Memory B cell (primary cell): ENCODE results near the gene PAPSS2.
A peak's percentile ranks its signal among the peaks of the same experiment; 100 is the strongest.

Experiments
- ATAC-seq: fragments of 150-1000 bp; cut with Tn5 transposase; 2 replicates; pipeline ENCODE4 v1.10.0; 2021; ENCODE audit warnings: low read depth, mild to moderate bottlenecking, moderate library complexity
- DNase-seq, 2 donors: peaks; one replicate each; pipeline ENCODE4 v3.0.0; 2022; ENCODE audit warnings: low spot score in 2 of 2
- H3K27ac Mint-ChIP-seq: one replicate; pipeline ENCODE4 v1.8.0; 2022; ENCODE audit warnings: mild to moderate bottlenecking, moderate library complexity, mixed read lengths
- H3K27me3 Mint-ChIP-seq: one replicate; pipeline ENCODE4 v1.8.0; 2022; ENCODE audit warnings: mixed read lengths
- H3K36me3 Mint-ChIP-seq: one replicate; pipeline ENCODE4 v1.8.0; 2022; ENCODE audit warnings: mild to moderate bottlenecking, mixed read lengths
- H3K4me1 Mint-ChIP-seq: one replicate; pipeline ENCODE4 v1.8.0; 2022; ENCODE audit warnings: mixed read lengths
- H3K4me3 Mint-ChIP-seq: one replicate; pipeline ENCODE4 v1.8.0; 2022; ENCODE audit warnings: mild to moderate bottlenecking, moderate library complexity, mixed read lengths
- H3K9me3 Mint-ChIP-seq: one replicate; pipeline ENCODE4 v1.8.0; 2022; ENCODE audit warnings: mixed read lengths

PAPSS2 gene

DNA sequence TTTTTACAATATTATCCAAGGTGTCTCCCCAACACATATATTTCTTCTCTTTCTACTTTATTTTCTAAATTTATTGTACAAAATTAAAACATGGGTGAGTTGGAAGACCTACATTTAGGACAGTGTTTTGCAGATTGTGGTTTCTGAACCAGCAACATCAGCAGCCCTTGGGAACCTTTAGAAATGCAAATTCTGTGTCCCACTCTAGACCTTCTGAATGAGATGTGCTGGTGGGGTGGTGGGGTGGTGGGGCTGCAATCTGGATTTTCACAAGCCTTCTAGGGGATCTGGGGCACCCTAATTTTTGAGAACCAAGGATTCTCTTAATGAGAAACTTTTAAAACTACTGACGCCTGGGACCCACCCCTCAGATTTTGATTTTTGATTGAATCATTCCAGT, 7.4 kb upstream of the PAPSS2 start:
- Mint-ChIP-seq H3K27ac (no peak overlapping the region), H3K4me3 (no peak overlapping the region), H3K27me3 (peaks cover 13% of the 10 kb centered on the region), H3K36me3 (no peaks in the 10 kb centered on the region), H3K9me3 (no peaks in the 10 kb centered on the region), H3K4me1 (peaks cover 4% of the 10 kb centered on the region)
- no peak for DNase-seq
- no peak for ATAC-seq

- Mint-ChIP-seq H3K9me3 (no peaks in the 10 kb centered on the region), H3K36me3 (no peaks in the 10 kb centered on the region), H3K4me1 (peaks cover 6% of the 10 kb centered on the region), H3K27ac (no peak overlapping the region), H3K27me3 (peaks cover 16% of the 10 kb centered on the region), H3K4me3 (no peak overlapping the region)
- DNase-seq (no peak), ATAC-seq (no peak)
Observed at GRCh38 chr10:87654212-87654611, 5.5 kb upstream of the PAPSS2 start.

DNA sequence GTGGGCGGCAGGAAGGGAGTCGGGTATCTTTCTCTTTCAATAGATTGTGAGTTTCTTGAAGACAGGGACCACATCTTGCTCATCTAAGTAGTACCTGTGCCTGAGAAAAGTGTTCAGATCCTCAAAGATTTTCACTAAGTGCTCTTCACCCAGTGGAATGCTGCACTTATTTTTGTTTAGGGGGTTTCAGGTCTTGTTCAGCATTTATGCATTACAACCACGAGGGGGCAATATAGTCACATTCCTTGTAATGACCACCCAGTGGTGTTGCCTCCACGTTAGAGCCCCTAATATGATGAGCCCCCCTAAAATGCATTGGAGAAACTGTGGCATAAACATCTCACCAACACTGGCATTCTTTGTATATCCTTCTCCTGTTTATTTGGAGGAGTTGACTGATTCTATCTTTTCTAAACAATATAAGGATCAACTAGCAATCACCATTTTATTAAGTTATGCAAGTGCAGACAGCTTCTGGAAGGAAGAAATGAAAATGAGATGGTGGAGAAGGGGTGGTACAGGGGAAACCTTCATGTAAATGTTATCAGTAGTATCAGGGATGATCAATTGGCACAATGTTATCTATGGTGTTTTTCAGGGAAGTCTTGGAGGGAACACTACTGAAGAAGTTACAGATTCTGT, 3.1 kb upstream of the PAPSS2 start:
- peak in 1 of 2 donors; percentile 25 for DNase-seq
- H3K9me3 Mint-ChIP-seq = no peaks in the 10 kb centered on the region
- no peak overlapping the region for H3K27ac Mint-ChIP-seq
- H3K27me3 Mint-ChIP-seq = peaks cover 21% of the 10 kb centered on the region
- peak; percentile 55 for ATAC-seq
- no peaks in the 10 kb centered on the region for H3K36me3 Mint-ChIP-seq
- H3K4me3 Mint-ChIP-seq = no peak overlapping the region
- H3K4me1 Mint-ChIP-seq = peaks cover 13% of the 10 kb centered on the region

- no peak for ATAC-seq
- Mint-ChIP-seq H3K9me3 (no peaks in the 10 kb centered on the region), H3K4me3 (no peak overlapping the region), H3K4me1 (peaks cover 13% of the 10 kb centered on the region), H3K36me3 (no peaks in the 10 kb centered on the region), H3K27me3 (peaks cover 22% of the 10 kb centered on the region), H3K27ac (no peak overlapping the region)
- DNase-seq = no peak
Observed at GRCh38 chr10:87657371-87657770, 2.3 kb upstream of the PAPSS2 start.

DNA sequence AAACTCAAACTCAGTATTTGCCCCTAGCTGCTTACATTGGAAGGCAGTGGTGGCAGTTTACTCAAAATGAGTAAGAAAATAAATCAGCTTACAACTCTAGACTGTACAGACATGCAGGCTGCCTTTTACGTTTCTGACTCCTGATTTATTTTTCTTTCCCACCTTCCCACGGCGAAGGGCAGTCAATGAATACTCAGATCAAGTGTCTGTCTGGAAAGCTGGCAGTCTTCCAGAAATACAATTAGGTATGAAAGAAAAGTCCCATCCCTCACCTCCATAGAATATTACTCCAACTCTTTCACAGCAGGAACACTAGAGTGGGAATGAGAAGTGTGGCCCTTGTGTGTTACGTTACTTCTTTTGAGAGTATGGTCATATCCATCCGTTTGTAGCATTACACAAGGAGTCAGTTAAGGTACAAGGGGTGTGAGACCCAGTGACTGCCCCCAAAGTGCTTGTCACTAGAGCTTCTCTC, 1.3 kb upstream of the PAPSS2 start:
- no peak overlapping the region for H3K27ac Mint-ChIP-seq
- H3K36me3 Mint-ChIP-seq = no peaks in the 10 kb centered on the region
- H3K9me3 Mint-ChIP-seq = no peaks in the 10 kb centered on the region
- ATAC-seq (no peak), DNase-seq (no peak)
- peak overlapping the region; percentile 21 for H3K4me3 Mint-ChIP-seq
- peaks cover 23% of the 10 kb centered on the region for H3K27me3 Mint-ChIP-seq
- peaks cover 13% of the 10 kb centered on the region for H3K4me1 Mint-ChIP-seq

- ATAC-seq (no peak), DNase-seq (no peak)
- no peak overlapping the region for H3K27ac Mint-ChIP-seq
- no peaks in the 10 kb centered on the region for H3K9me3 Mint-ChIP-seq
- H3K4me1 Mint-ChIP-seq = peaks cover 13% of the 10 kb centered on the region
- no peaks in the 10 kb centered on the region for H3K36me3 Mint-ChIP-seq
- H3K4me3 Mint-ChIP-seq = peak overlapping the region; percentile 84
- H3K27me3 Mint-ChIP-seq = peaks cover 23% of the 10 kb centered on the region
Observed at GRCh38 chr10:87658858-87659555, 671 bp upstream of the PAPSS2 start.

DNA sequence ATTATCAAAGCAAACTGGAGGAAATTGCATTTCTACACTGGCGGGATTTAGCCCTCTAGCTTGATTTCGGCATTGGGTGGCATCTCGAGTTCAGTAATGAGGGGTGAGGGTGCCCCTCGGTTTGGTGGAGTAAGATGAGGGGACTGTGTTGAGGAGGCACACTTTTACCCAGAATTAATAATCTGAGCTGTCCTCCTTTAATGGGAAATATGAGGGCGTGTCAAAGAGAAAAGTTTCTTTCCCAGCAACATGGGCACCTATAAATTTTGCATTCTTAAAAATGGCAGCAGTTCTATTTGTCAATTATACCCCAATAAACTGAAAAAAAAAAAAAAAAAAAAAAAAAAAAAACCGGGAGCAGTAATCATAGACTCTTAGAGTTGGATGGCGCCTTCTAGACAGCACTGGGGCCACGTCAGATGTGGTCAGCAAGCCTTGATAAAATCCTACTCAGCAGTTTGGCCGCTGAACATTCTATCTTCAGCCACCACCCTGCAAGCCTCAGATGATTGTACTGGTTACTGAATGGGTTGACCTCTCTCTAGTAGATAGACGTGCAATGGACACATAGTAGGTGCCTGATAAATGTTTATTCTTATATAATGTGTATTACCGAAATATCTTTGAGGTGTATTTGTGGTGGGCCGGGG, 931 bp downstream of the PAPSS2 start:
- Mint-ChIP-seq H3K27me3 (peaks cover 19% of the 10 kb centered on the region), H3K36me3 (no peaks in the 10 kb centered on the region), H3K9me3 (no peaks in the 10 kb centered on the region), H3K27ac (no peak overlapping the region), H3K4me3 (peak overlapping the region; percentile 82), H3K4me1 (peaks cover 13% of the 10 kb centered on the region)
- no peak for ATAC-seq
- no peak for DNase-seq

- no peak overlapping the region for H3K4me3 Mint-ChIP-seq
- ATAC-seq = no peak
- no peak overlapping the region for H3K27ac Mint-ChIP-seq
- no peaks in the 10 kb centered on the region for H3K36me3 Mint-ChIP-seq
- H3K27me3 Mint-ChIP-seq = peaks cover 16% of the 10 kb centered on the region
- DNase-seq = no peak
- H3K9me3 Mint-ChIP-seq = no peaks in the 10 kb centered on the region
- peaks cover 9% of the 10 kb centered on the region for H3K4me1 Mint-ChIP-seq
Observed at GRCh38 chr10:87661861-87662785, 2.4 kb downstream of the PAPSS2 start.

DNA sequence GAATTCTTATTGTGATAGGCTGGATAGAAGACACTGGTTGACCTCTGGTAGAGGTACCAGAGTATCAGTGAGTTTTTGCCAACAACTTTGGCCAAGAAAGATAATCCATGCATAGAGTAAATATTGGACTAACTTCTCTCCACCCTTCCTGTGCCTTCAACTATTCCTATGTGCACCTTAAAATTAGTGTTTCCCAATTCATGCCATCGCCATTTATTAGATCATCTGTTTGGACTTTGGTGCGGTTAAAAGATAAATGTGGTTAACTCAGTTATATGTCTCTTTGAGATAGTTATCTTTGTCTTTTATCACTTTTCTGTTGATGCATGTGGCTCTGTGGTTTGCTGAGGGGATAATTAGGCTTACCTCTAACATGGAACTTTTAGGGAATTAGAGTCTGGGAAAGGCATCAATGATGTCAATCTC, 4.6 kb downstream of the PAPSS2 start:
- ATAC-seq (no peak), DNase-seq (no peak)
- no peaks in the 10 kb centered on the region for H3K9me3 Mint-ChIP-seq
- H3K36me3 Mint-ChIP-seq = no peaks in the 10 kb centered on the region
- no peak overlapping the region for H3K27ac Mint-ChIP-seq
- peaks cover 6% of the 10 kb centered on the region for H3K4me1 Mint-ChIP-seq
- H3K27me3 Mint-ChIP-seq = peaks cover 12% of the 10 kb centered on the region
- no peak overlapping the region for H3K4me3 Mint-ChIP-seq

- H3K36me3 Mint-ChIP-seq = no peaks in the 10 kb centered on the region
- H3K9me3 Mint-ChIP-seq = no peaks in the 10 kb centered on the region
- ATAC-seq (no peak), DNase-seq (no peak)
- no peak overlapping the region for H3K27ac Mint-ChIP-seq
- no peak overlapping the region for H3K4me3 Mint-ChIP-seq
- H3K27me3 Mint-ChIP-seq = peaks cover 6% of the 10 kb centered on the region
- H3K4me1 Mint-ChIP-seq = no peaks in the 10 kb centered on the region
Observed at GRCh38 chr10:87667493-87667892, 7.8 kb downstream of the PAPSS2 start.

GRCh38 chr10:87668324-87669074, 8.8 kb downstream of the PAPSS2 start:
- H3K27me3 Mint-ChIP-seq = peaks cover 7% of the 10 kb centered on the region
- no peaks in the 10 kb centered on the region for H3K36me3 Mint-ChIP-seq
- H3K27ac Mint-ChIP-seq = no peak overlapping the region
- no peak for ATAC-seq
- no peak for DNase-seq
- no peaks in the 10 kb centered on the region for H3K9me3 Mint-ChIP-seq
- no peaks in the 10 kb centered on the region for H3K4me1 Mint-ChIP-seq
- H3K4me3 Mint-ChIP-seq = no peak overlapping the region

DNA sequence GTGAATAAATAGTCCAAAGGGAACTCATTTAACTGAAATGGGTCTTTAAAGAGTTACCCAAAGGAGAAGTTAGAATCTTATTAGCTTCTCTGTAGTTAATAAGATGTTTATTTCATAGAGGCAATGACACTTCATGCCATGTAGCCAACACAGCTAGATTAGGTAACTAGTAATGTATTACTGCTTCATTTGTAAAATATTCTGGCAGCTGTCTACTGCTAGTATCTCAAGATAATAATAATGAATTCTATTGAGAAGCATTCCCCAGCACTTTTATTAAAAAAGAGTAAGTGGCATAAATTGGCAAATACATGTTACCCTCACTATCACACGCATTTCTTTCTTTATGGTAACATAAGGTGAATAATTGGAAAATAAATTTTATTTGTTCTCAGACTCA, 10.1 kb downstream of the PAPSS2 start:
- Mint-ChIP-seq H3K4me1 (no peaks in the 10 kb centered on the region), H3K36me3 (no peaks in the 10 kb centered on the region), H3K9me3 (no peaks in the 10 kb centered on the region), H3K27me3 (peaks cover 7% of the 10 kb centered on the region), H3K4me3 (no peak overlapping the region), H3K27ac (no peak overlapping the region)
- ATAC-seq = no peak
- DNase-seq = no peak

DNA sequence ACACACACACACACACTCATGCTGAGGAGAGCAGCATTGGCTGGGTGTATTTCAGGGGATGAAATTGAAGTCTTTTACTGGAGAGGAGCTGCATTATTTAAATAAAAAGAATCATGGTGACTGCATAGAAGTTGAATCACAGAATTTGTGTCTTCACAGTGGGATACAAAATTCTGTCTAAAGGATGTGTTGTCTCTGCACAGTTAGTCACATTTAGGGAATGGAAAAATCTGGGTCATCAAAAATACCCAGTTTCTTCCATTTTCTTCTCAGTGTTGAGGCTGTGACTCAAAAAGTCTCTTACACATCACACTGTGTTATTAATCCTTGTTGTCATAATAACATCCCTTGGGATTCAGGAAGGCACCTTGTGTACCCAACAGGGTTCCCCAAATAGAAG, 10.9 kb downstream of the PAPSS2 start:
- DNase-seq (no peak), ATAC-seq (no peak)
- no peak overlapping the region for H3K4me3 Mint-ChIP-seq

More for the DNA sequence above, 10.9 kb downstream of the PAPSS2 start:
- no peak overlapping the region for H3K27ac Mint-ChIP-seq
- no peaks in the 10 kb centered on the region for H3K36me3 Mint-ChIP-seq
- H3K4me1 Mint-ChIP-seq = no peaks in the 10 kb centered on the region
- H3K9me3 Mint-ChIP-seq = no peaks in the 10 kb centered on the region
- H3K27me3 Mint-ChIP-seq = peaks cover 7% of the 10 kb centered on the region
